K562 (cell line): ENCODE results near the gene CLCA1. TPM values are rescaled to one million over a fixed set of nuclear protein-coding genes. Genes with fewer than 3 reads are reported as not detected.

Experiments
- ARHGAP35 ChIP-seq: fragments of 450-650 bp; IDR thresholded peaks from 2 replicates; pipeline ENCODE4 v1.6.1; 2018; ENCODE audit not compliant: partially characterized antibody
- CSDE1 ChIP-seq, 2 experiments: fragments of 450-650 bp; IDR thresholded peaks; 2 replicates each; pipeline ENCODE4 v1.6.1; 2016; ENCODE audit warnings: mild to moderate bottlenecking in 1 of 2
- FOXK1 ChIP-seq: sonication (generic); formaldehyde crosslinking; IDR thresholded peaks from 2 replicates; pipeline ENCODE4 v1.8.0; 2022; ENCODE audit warnings: missing genetic modification reagents, mild to moderate bottlenecking, borderline replicate concordance
- FOXM1 ChIP-seq, 2 experiments: fragments of 450-650 bp in 1 of 2; sonication (generic) in 1 of 2; formaldehyde crosslinking in 1 of 2; IDR thresholded peaks; 2 replicates each; pipeline versions ENCODE4 v1.6.1 to v1.9.0; 2017 to 2022; ENCODE audit warnings: low read depth in 2 of 2, mild to moderate bottlenecking in 2 of 2, missing genetic modification reagents in 1 of 2, moderate library complexity in 1 of 2
- GATA2 ChIP-seq: sonication (generic); formaldehyde crosslinking; IDR thresholded peaks from 2 replicates; pipeline ENCODE4 v1.4.0; 2020; ENCODE audit warnings: mild to moderate bottlenecking, missing genetic modification reagents
- NCOA6 ChIP-seq: fragments of 450-650 bp; IDR thresholded peaks from 2 replicates; pipeline ENCODE4 v1.6.1; 2017; ENCODE audit warnings: mild to moderate bottlenecking
- PHF20 ChIP-seq: fragments of 450-650 bp; IDR thresholded peaks from 2 replicates; pipeline ENCODE4 v1.6.1; 2018; ENCODE audit not compliant: partially characterized antibody
- POLR3A ChIP-seq: IDR thresholded peaks from 2 replicates; pipeline ENCODE4 v1.6.1; 2011; ENCODE audit warnings: borderline replicate concordance, mild to moderate bottlenecking, moderate library complexity; ENCODE audit not compliant: insufficient read length, insufficient read depth; ENCODE audit errors: extremely low read depth
- PTBP1 ChIP-seq: fragments of 200-400 bp; formaldehyde crosslinking; IDR thresholded peaks from 2 replicates; pipeline ENCODE4 v1.6.1; 2017; ENCODE audit warnings: low read depth, low read length
- YY1 ChIP-seq, 3 experiments: IDR thresholded peaks; 2 replicates each; pipeline ENCODE4 v1.6.1; 2011; ENCODE audit warnings: low read length in 2 of 3, mild to moderate bottlenecking in 2 of 3, moderate library complexity in 2 of 3, borderline replicate concordance in 1 of 3, control low read depth in 1 of 3, low read depth in 1 of 3; ENCODE audit not compliant: insufficient read depth in 3 of 3, insufficient replicate concordance in 2 of 3, control insufficient read depth in 1 of 3, insufficient read length in 1 of 3; ENCODE audit errors: extremely low read depth in 1 of 3
- ZNF239 ChIP-seq: fragments of 250-450 bp; sonication (Bioruptor Pico); IDR thresholded peaks from 2 replicates; pipeline ENCODE4 v1.4.0; 2020; ENCODE audit warnings: mild to moderate bottlenecking
- ZNF263 ChIP-seq: sonication (generic); formaldehyde crosslinking; IDR thresholded peaks from 2 replicates; pipeline ENCODE4 v1.8.0; 2022; ENCODE audit warnings: mild to moderate bottlenecking, missing genetic modification reagents, borderline replicate concordance
- polyA plus RNA-seq, 8 experiments: library from polyadenylated mRNA; depleted of rRNA in 4 of 8; stranded (reverse) in 5 of 8; unstranded in 3 of 8; fragments of >200 nt; fragmentation: Nextera tagmentation in 2 of 8; fragmentation: Illumina TruSeq in 1 of 8; extraction: Ambion mirVana in 2 of 8; extraction: Trizol in 1 of 8; gene quantifications; 2 replicates each; pipeline versions ENCODE4 v1.2.1 to v1.2.3, GENCODE V29; 2011 to 2014; ENCODE audit warnings: inconsistent platforms in 1 of 8, missing spikeins in 1 of 8
- total RNA-seq, 7 experiments: library from RNA; depleted of rRNA in 6 of 7; stranded (reverse); fragments of >200 nt in 6 of 7; fragmentation: Illumina TruSeq in 2 of 7; extraction: Trizol in 2 of 7; gene quantifications; 2 replicates each; pipeline versions ENCODE4 v1.2.1 to v1.2.3, GENCODE V29; 2011 to 2021; ENCODE audit warnings: low replicate concordance in 1 of 7
- TF ChIP-seq, protein P1 (sequence below): fragments of 250-450 bp; sonication (Bioruptor Pico); IDR thresholded peaks from 2 replicates; pipeline ENCODE4 v1.8.0; 2022; ENCODE audit warnings: inconsistent platforms, mild to moderate bottlenecking, moderate library complexity, borderline replicate concordance
- TF ChIP-seq, protein P2 (sequence below): sonication (generic); formaldehyde crosslinking; IDR thresholded peaks from 2 replicates; pipeline ENCODE4 v1.8.0; 2023; ENCODE audit warnings: mild to moderate bottlenecking, missing genetic modification reagents
- TF ChIP-seq, protein P3 (sequence below), 2 experiments: fragments of 450-650 bp; IDR thresholded peaks; 2 replicates each; pipeline ENCODE4 v1.6.1; 2016
- TF ChIP-seq, protein P4 (sequence below): fragments of 250-450 bp; sonication (Bioruptor Pico); IDR thresholded peaks from 2 replicates; pipeline ENCODE4 v1.4.0; 2020

Gene CLCA1
- total and polyA plus RNA-seq, 9 of the 15 experiments (the other 6 are each of a cell fraction or from before 2014, with no cell fraction given) = 0.03 to 0.08 (median 0.04) TPM; not detected in 6

DNA sequence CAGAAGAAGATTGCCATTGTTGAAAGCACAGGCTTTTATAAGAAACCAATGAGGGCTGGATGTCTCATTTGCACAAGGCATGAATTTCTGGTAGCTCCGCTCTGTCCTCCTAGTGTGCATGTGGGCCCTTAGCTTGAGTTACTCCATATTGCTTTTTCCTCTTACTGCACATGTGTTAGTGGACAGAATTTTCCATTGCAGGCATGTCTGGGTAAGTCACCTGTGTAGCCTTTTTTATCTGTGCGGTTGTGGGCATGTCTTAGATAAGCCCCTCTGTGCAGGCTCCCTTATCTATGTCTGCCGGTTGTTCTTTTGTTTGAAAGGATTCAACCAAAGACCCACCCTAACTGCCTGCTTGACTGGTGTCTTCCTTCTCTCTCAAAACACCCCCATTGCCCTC lies 7.2 kb upstream of the CLCA1 start (continued):
- TF ChIP-seq, protein P1, sequence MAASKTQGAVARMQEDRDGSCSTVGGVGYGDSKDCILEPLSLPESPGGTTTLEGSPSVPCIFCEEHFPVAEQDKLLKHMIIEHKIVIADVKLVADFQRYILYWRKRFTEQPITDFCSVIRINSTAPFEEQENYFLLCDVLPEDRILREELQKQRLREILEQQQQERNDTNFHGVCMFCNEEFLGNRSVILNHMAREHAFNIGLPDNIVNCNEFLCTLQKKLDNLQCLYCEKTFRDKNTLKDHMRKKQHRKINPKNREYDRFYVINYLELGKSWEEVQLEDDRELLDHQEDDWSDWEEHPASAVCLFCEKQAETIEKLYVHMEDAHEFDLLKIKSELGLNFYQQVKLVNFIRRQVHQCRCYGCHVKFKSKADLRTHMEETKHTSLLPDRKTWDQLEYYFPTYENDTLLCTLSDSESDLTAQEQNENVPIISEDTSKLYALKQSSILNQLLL (CRISPR knock-in tag) = no peak
- TF ChIP-seq NCOA6 (no peak), ARHGAP35 (no peak), ZNF239 (peak; percentile 95), PHF20 (no peak), FOXM1 (IDR thresholded peaks at IDR 0.05; ENCODE audit: low read depth) (peak; percentile 90), FOXM1 (CRISPR knock-in tag; IDR thresholded peaks at IDR 0.05; ENCODE audit: low read depth) (no peak), GATA2 (CRISPR knock-in tag) (peak; percentile 61; the same call in 1 of the 2 replicates), YY1 (IDR thresholded peaks at IDR 0.05; ENCODE audit: borderline replicate concordance in 1 of 3, control insufficient read depth in 1 of 3, extremely low read depth in 1 of 3, insufficient read depth in 3 of 3, insufficient read length in 1 of 3, insufficient replicate concordance in 2 of 3, low read depth in 1 of 3, low read length in 2 of 3) (peak in 2 of 3 experiments; percentile 25 to 40), CSDE1 (IDR thresholded peaks at IDR 0.05) (no peak), POLR3A (no peak), ZNF263 (CRISPR knock-in tag) (no peak), PTBP1 (no peak), FOXK1 (CRISPR knock-in tag) (no peak)
- TF ChIP-seq, protein P2, sequence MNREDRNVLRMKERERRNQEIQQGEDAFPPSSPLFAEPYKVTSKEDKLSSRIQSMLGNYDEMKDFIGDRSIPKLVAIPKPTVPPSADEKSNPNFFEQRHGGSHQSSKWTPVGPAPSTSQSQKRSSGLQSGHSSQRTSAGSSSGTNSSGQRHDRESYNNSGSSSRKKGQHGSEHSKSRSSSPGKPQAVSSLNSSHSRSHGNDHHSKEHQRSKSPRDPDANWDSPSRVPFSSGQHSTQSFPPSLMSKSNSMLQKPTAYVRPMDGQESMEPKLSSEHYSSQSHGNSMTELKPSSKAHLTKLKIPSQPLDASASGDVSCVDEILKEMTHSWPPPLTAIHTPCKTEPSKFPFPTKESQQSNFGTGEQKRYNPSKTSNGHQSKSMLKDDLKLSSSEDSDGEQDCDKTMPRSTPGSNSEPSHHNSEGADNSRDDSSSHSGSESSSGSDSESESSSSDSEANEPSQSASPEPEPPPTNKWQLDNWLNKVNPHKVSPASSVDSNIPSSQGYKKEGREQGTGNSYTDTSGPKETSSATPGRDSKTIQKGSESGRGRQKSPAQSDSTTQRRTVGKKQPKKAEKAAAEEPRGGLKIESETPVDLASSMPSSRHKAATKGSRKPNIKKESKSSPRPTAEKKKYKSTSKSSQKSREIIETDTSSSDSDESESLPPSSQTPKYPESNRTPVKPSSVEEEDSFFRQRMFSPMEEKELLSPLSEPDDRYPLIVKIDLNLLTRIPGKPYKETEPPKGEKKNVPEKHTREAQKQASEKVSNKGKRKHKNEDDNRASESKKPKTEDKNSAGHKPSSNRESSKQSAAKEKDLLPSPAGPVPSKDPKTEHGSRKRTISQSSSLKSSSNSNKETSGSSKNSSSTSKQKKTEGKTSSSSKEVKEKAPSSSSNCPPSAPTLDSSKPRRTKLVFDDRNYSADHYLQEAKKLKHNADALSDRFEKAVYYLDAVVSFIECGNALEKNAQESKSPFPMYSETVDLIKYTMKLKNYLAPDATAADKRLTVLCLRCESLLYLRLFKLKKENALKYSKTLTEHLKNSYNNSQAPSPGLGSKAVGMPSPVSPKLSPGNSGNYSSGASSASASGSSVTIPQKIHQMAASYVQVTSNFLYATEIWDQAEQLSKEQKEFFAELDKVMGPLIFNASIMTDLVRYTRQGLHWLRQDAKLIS (CRISPR knock-in tag) = 0 out of 2 replicates have a peak, but pooled peaks have one; percentile 38
- TF ChIP-seq, protein P3, sequence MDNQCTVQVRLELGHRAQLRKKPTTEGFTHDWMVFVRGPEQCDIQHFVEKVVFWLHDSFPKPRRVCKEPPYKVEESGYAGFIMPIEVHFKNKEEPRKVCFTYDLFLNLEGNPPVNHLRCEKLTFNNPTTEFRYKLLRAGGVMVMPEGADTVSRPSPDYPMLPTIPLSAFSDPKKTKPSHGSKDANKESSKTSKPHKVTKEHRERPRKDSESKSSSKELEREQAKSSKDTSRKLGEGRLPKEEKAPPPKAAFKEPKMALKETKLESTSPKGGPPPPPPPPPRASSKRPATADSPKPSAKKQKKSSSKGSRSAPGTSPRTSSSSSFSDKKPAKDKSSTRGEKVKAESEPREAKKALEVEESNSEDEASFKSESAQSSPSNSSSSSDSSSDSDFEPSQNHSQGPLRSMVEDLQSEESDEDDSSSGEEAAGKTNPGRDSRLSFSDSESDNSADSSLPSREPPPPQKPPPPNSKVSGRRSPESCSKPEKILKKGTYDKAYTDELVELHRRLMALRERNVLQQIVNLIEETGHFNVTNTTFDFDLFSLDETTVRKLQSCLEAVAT (IDR thresholded peaks at IDR 0.05) = peak in 1 of 2 experiments; percentile 82; a peak in 2 of 4 replicates
- TF ChIP-seq, protein P4, sequence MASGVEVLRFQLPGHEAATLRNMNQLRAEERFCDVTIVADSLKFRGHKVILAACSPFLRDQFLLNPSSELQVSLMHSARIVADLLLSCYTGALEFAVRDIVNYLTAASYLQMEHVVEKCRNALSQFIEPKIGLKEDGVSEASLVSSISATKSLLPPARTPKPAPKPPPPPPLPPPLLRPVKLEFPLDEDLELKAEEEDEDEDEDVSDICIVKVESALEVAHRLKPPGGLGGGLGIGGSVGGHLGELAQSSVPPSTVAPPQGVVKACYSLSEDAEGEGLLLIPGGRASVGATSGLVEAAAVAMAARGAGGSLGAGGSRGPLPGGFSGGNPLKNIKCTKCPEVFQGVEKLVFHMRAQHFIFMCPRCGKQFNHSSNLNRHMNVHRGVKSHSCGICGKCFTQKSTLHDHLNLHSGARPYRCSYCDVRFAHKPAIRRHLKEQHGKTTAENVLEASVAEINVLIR = peak; percentile 93
